ENCODE data around the gene EIF4G3. TPM values are rescaled to one million over a fixed set of nuclear protein-coding genes. Genes with fewer than 3 reads are reported as not detected.

The EIF4G3 gene
- total RNA-seq, 1 experiment from 2014 or later, result 72.0 TPM

GRCh38 chr1:20875198-20875973 lies 301.3 kb downstream of the EIF4G3 start:
- Histone ChIP-seq H3K79me2 (ENCODE audit: insufficient read depth, low read length) (no peaks in the 10 kb centered on the region), H3K56ac (ENCODE audit: insufficient read length, low read depth, low read length) (no peak overlapping the region), H3K4me1 (ENCODE audit: insufficient read depth, low read length) (no peaks in the 10 kb centered on the region), H4K91ac (ENCODE audit: insufficient read length, low read depth, low read length) (no peak overlapping the region), H3K23me2 (ENCODE audit: insufficient read length, low read depth, low read length, poor library complexity, severe bottlenecking) (no peaks in the 10 kb centered on the region), H2BK120ac (ENCODE audit: low read depth, low read length, poor library complexity, severe bottlenecking) (no peak overlapping the region), H3K79me1 (ENCODE audit: insufficient read depth, low read depth, low read length, poor library complexity, severe bottlenecking) (no peaks in the 10 kb centered on the region), H2BK5ac (ENCODE audit: insufficient read length, low read length) (no peak overlapping the region), H3K27me3 (ENCODE audit: insufficient read depth, low read length) (no peaks in the 10 kb centered on the region), H3K27ac (ENCODE audit: insufficient read length, low read depth, low read length) (no peak overlapping the region), H2BK15ac (ENCODE audit: low read depth, low read length) (no peak overlapping the region), H3K14ac (ENCODE audit: insufficient read depth, low read length) (no peak overlapping the region), H3K9me3 (ENCODE audit: control insufficient read depth, low read depth, low read length) (no peaks in the 10 kb centered on the region), H3T11ph (ENCODE audit: low read length) (no peak overlapping the region), H3K4ac (ENCODE audit: low read depth, low read length) (no peak overlapping the region), H3K4me2 (ENCODE audit: insufficient read depth, insufficient read length, low read length) (no peak overlapping the region), H2AK5ac (ENCODE audit: insufficient read length, low read length) (no peak overlapping the region), H2BK12ac (ENCODE audit: insufficient read length, low read depth, low read length) (no peak overlapping the region), H4K5ac (ENCODE audit: insufficient read length, low read depth, low read length) (no peak overlapping the region), H4K8ac (replicated peaks; ENCODE audit: insufficient read length, low read depth, low read length) (no peak overlapping the region), H4K20me1 (ENCODE audit: control insufficient read depth, insufficient read depth, insufficient read length) (no peaks in the 10 kb centered on the region), H2AFZ (ENCODE audit: low read length) (no peak overlapping the region), H3K23ac (ENCODE audit: insufficient read length, low read depth, low read length) (no peak overlapping the region), H2BK20ac (ENCODE audit: low read depth, low read length, poor library complexity, severe bottlenecking) (no peak overlapping the region), H3K9ac (ENCODE audit: extremely low read depth, insufficient read length, low read length) (no peak overlapping the region), H3K18ac (ENCODE audit: insufficient read length, low read depth, low read length) (no peak overlapping the region)
- H3K27ac Mint-ChIP-seq, result peak overlapping the region in 1 of 3 experiments; percentile 86; a peak in 1 of 7 replicates
- no CpG with 5 or more reads among the region's 4 CpGs for WGBS (ENCODE audit: extremely low coverage, insufficient read length, low lambda C conversion rate)
- DNase-seq, result no peak
- TF ChIP-seq CTCF (conservative IDR thresholded peaks at IDR 0.05), result no peak
- H3K4me3 Mint-ChIP-seq, result no peak overlapping the region
- H3K9me3 Mint-ChIP-seq, result no peaks in the 10 kb centered on the region
- H3K36me3 Mint-ChIP-seq (ENCODE audit: insufficient read depth in 1 of 3, low read depth in 3 of 3), result peaks cover 4 to 33% (median 24%) of the 10 kb centered on the region in 3 experiments; a peak in 6 of 7 replicates
- H3K4me1 Mint-ChIP-seq, result no peaks in the 10 kb centered on the region
- no peaks in the 10 kb centered on the region for H3K27me3 Mint-ChIP-seq (ENCODE audit: low read depth)
